ENCODE data around the gene PPIE. TPM values are rescaled to one million over a fixed set of nuclear protein-coding genes. Genes with fewer than 3 reads are reported as not detected.

The PPIE gene
- total RNA-seq, 2 experiments from 2014 or later, result 66.9 to 68.0 TPM

DNA sequence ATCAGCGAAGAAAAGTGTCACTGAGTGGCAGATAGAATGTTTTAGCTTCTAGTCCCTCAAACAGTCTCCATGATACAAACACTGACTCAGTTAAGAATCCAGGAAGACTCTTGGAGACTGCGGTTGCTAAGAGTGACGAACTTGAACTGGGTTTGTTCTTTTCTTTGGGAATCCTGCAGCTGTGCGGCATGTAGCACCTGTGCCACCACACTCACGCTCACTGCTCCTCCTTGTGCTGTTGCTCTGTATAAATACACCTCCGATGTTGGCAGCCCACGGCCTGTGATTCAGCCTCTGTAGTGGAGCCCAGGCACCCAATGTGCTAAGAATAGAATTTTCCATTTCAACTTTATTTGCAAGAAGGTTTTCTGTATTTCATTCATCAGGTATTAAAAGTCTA is 5.5 kb upstream of the PPIE start:
- Mint-ChIP-seq H3K27me3 (peaks cover 62% of the 10 kb centered on the region), H3K36me3 (no peaks in the 10 kb centered on the region), H3K4me1 (peaks cover 13% of the 10 kb centered on the region), H3K4me3 (no peak overlapping the region), H3K9me3 (no peaks in the 10 kb centered on the region), H3K27ac (no peak overlapping the region)
- no peak for DNase-seq

DNA sequence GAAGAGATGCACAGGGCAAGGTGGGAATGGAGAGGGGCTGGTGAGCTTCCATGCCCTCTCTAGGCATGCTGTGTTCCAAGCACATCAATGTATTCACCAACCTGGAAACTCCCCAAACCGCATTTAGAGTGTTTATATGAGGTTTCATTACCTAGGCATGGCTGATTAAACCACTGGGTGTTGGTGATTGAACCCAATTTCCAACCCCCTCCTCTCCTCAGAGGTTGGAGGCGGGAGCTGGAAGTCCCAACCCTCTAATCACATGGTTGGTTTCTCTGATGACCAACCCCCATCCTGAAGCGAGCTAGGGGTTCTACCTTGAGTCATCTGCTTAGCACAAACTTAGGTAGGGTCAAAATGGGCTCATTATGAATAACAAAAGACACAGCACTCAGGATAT is 3.0 kb upstream of the PPIE start:
- H3K9me3 Mint-ChIP-seq, result peaks cover 1% of the 10 kb centered on the region
- DNase-seq, result peak; percentile 23
- peaks cover 12% of the 10 kb centered on the region for H3K36me3 Mint-ChIP-seq
- H3K4me3 Mint-ChIP-seq, result no peak overlapping the region
- H3K27me3 Mint-ChIP-seq, result peaks cover 36% of the 10 kb centered on the region
- peaks cover 28% of the 10 kb centered on the region for H3K4me1 Mint-ChIP-seq
- no peak overlapping the region for H3K27ac Mint-ChIP-seq

- DNase-seq, result no peak
- H3K27ac Mint-ChIP-seq, result no peak overlapping the region
- H3K9me3 Mint-ChIP-seq, result peaks cover 1% of the 10 kb centered on the region
- no peak overlapping the region for H3K4me3 Mint-ChIP-seq
- H3K36me3 Mint-ChIP-seq, result peaks cover 17% of the 10 kb centered on the region
- peaks cover 30% of the 10 kb centered on the region for H3K4me1 Mint-ChIP-seq
- peaks cover 24% of the 10 kb centered on the region for H3K27me3 Mint-ChIP-seq
Measured at GRCh38 chr1:39737546-39738169, 1.0 kb upstream of the PPIE start.

- Mint-ChIP-seq H3K27me3 (no peaks in the 10 kb centered on the region), H3K36me3 (peaks cover 41% of the 10 kb centered on the region)
Measured at GRCh38 chr1:39745016-39745670, 6.5 kb downstream of the PPIE start.

DNA sequence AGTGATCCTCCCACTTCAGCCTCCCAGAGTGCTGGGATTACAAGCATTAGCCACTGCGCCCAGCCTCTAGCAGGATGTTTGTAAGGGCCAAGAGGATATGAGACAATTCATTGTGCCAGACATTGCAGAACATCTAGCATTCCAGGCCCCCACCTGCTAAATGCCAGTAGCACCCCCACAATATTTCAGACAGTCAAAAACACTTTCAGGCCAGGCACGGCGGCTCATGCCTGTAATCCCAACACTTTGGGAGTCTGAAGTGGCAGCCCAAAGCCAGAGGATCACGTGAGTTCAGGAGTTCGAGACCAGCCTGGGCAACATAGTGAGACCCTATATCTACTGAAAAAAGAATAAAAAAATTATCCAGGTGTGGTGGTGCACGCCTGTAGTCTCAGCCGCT is 12.9 kb downstream of the PPIE start:
- no peak overlapping the region for H3K4me3 Mint-ChIP-seq
- H3K27me3 Mint-ChIP-seq, result no peaks in the 10 kb centered on the region
- H3K9me3 Mint-ChIP-seq, result no peaks in the 10 kb centered on the region
- peaks cover 31% of the 10 kb centered on the region for H3K36me3 Mint-ChIP-seq
- H3K27ac Mint-ChIP-seq, result no peak overlapping the region
- DNase-seq, result no peak
- no peaks in the 10 kb centered on the region for H3K4me1 Mint-ChIP-seq

More at GRCh38 chr1:39745016-39745670, 6.5 kb downstream of the PPIE start:
- no peaks in the 10 kb centered on the region for H3K9me3 Mint-ChIP-seq
- H3K4me3 Mint-ChIP-seq, result no peak overlapping the region
- no peak for DNase-seq
- H3K27ac Mint-ChIP-seq, result no peak overlapping the region
- peaks cover 10% of the 10 kb centered on the region for H3K4me1 Mint-ChIP-seq

DNA sequence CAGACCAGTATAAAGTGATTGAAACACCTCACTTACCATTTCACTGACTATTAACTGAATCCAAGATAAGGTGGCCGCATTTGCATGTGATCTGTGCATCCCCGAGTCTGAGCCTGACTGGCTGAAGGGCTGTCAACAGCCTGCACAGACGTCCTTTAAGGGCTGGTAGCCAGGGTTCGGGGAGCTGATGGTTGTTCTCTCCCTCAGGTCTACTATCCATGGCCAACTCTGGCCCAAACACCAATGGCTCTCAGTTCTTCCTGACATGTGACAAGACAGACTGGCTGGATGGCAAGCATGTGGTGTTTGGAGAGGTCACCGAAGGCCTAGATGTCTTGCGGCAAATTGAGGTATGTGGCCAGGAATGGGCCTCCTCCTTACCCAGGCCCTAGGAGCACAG is 14.0 kb downstream of the PPIE start:
- no peak for DNase-seq
- no peak overlapping the region for H3K4me3 Mint-ChIP-seq
- no peaks in the 10 kb centered on the region for H3K4me1 Mint-ChIP-seq
- H3K27me3 Mint-ChIP-seq, result no peaks in the 10 kb centered on the region
- H3K9me3 Mint-ChIP-seq, result no peaks in the 10 kb centered on the region
- no peak overlapping the region for H3K27ac Mint-ChIP-seq
- peaks cover 30% of the 10 kb centered on the region for H3K36me3 Mint-ChIP-seq

GRCh38 chr1:39753132-39754025 is 14.7 kb downstream of the PPIE start:
- Mint-ChIP-seq H3K4me1 (no peaks in the 10 kb centered on the region), H3K4me3 (no peak overlapping the region), H3K27me3 (no peaks in the 10 kb centered on the region), H3K36me3 (peaks cover 29% of the 10 kb centered on the region), H3K9me3 (no peaks in the 10 kb centered on the region), H3K27ac (no peak overlapping the region)
- no peak for DNase-seq

GRCh38 chr1:39754026-39754570 is 15.4 kb downstream of the PPIE start:
- Mint-ChIP-seq H3K9me3 (no peaks in the 10 kb centered on the region), H3K27ac (no peak overlapping the region), H3K4me1 (no peaks in the 10 kb centered on the region), H3K36me3 (peaks cover 29% of the 10 kb centered on the region), H3K4me3 (no peak overlapping the region), H3K27me3 (no peaks in the 10 kb centered on the region)
- DNase-seq, result no peak

DNA sequence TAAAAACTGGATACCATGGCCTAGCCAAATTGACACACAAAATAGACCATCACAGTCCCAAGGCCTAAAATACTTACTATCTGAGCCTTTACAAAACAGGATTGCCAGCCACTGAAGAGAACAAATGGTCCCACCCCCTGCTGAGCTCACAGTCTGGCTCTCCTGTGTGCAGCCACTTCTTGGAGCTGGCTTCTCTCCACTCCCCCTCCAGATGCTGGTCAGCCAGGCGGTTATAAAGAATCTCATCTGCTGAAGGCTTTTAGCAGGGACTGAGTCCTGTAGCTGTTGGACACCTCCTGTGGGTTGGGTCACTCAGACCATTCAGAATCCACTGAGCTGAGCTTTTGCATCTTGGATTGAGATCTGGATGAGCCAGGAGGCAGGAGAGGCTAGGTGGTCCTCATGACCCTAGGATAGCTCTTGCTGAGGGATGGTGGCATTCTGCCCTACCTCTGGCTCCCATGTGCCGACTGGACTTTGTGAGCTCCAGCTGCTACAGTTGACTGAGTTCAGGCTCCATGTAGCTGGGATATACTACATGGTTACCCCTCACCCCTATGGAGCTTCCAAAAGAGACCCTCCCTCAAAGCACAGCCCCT is 16.3 kb downstream of the PPIE start:
- no peak overlapping the region for H3K27ac Mint-ChIP-seq
- H3K4me1 Mint-ChIP-seq, result no peaks in the 10 kb centered on the region
- no peaks in the 10 kb centered on the region for H3K27me3 Mint-ChIP-seq
- no peak overlapping the region for H3K4me3 Mint-ChIP-seq
- peaks cover 21% of the 10 kb centered on the region for H3K36me3 Mint-ChIP-seq
- H3K9me3 Mint-ChIP-seq, result no peaks in the 10 kb centered on the region
- no peak for DNase-seq

GRCh38 chr1:39755965-39756659 is 17.4 kb downstream of the PPIE start:
- H3K4me3 Mint-ChIP-seq, result no peak overlapping the region

GRCh38 chr1:39757501-39757900 is 18.8 kb downstream of the PPIE start:
- Mint-ChIP-seq H3K9me3 (no peaks in the 10 kb centered on the region), H3K36me3 (peaks cover 10% of the 10 kb centered on the region), H3K4me1 (no peaks in the 10 kb centered on the region), H3K4me3 (no peak overlapping the region), H3K27me3 (no peaks in the 10 kb centered on the region), H3K27ac (no peak overlapping the region)
- no peak for DNase-seq

More at GRCh38 chr1:39755965-39756659, 17.4 kb downstream of the PPIE start:
- H3K9me3 Mint-ChIP-seq, result no peaks in the 10 kb centered on the region
- H3K4me1 Mint-ChIP-seq, result no peaks in the 10 kb centered on the region
- no peak for DNase-seq
- H3K36me3 Mint-ChIP-seq, result peaks cover 16% of the 10 kb centered on the region
- H3K27me3 Mint-ChIP-seq, result no peaks in the 10 kb centered on the region
- no peak overlapping the region for H3K27ac Mint-ChIP-seq

GRCh38 chr1:39758556-39759435 is 20.1 kb downstream of the PPIE start:
- H3K4me3 Mint-ChIP-seq, result no peak overlapping the region
- no peak for DNase-seq
- no peaks in the 10 kb centered on the region for H3K4me1 Mint-ChIP-seq
- no peaks in the 10 kb centered on the region for H3K27me3 Mint-ChIP-seq
- H3K9me3 Mint-ChIP-seq, result no peaks in the 10 kb centered on the region
- H3K27ac Mint-ChIP-seq, result no peak overlapping the region
- H3K36me3 Mint-ChIP-seq, result peaks cover 8% of the 10 kb centered on the region

DNA sequence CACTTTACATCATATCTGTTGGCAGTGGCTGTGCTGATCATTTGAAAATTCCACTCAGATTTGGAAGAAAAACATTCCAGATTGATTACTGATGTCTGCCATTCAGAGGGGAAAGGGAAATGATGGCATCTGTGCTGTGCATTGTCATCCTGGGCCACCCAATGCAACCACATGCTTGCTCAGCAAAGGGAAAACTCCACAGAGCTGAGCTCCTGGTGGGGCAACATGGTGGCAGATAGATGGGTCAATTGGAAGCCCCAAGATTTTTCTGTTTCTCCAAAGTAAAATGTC is 20.7 kb downstream of the PPIE start:
- Mint-ChIP-seq H3K36me3 (peaks cover 8% of the 10 kb centered on the region), H3K4me3 (no peak overlapping the region), H3K27me3 (no peaks in the 10 kb centered on the region), H3K9me3 (no peaks in the 10 kb centered on the region), H3K4me1 (no peaks in the 10 kb centered on the region), H3K27ac (no peak overlapping the region)
- no peak for DNase-seq

Measured in activated naive CD8-positive, alpha-beta T cell treated with anti-CD3 and anti-CD28 coated beads for 36 hours (primary cell).